Measurements from ENCODE around the gene ABCC1. TPM values are rescaled to one million over a fixed set of nuclear protein-coding genes. Genes with fewer than 3 reads are reported as not detected.

The ABCC1 gene
- total RNA-seq, 8 experiments from 2014 or later: 8.6 to 117 (median 11.9) TPM

- ATAC-seq (replicated peaks in 6 of 8): no peak
- WGBS, 10 experiments: 92 to 100% (median 100%) methylated on average over 1 to 4 of the region's 8 CpGs; no CpG with 5 or more reads in 7 of the 10 experiments
- no peak overlapping the region for H3K4me3 ChIP-seq
- no peak overlapping the region for H3K27ac ChIP-seq
- peaks cover 0 to 3% of the 10 kb centered on the region in 2 donors for H3K4me1 ChIP-seq (replicated peaks in 1 of 2)
- in situ Hi-C loops (cut with MboI; ENCODE audit: low pct_unique_long_range_greater_than_20kb in 2 of 9, low sequenced_read_pairs in 9 of 9, unreplicated experiment in 9 of 9): no loop called here
Measured at GRCh38 chr16:15993541-15993940, 44.1 kb downstream of the ABCC1 start.

DNA sequence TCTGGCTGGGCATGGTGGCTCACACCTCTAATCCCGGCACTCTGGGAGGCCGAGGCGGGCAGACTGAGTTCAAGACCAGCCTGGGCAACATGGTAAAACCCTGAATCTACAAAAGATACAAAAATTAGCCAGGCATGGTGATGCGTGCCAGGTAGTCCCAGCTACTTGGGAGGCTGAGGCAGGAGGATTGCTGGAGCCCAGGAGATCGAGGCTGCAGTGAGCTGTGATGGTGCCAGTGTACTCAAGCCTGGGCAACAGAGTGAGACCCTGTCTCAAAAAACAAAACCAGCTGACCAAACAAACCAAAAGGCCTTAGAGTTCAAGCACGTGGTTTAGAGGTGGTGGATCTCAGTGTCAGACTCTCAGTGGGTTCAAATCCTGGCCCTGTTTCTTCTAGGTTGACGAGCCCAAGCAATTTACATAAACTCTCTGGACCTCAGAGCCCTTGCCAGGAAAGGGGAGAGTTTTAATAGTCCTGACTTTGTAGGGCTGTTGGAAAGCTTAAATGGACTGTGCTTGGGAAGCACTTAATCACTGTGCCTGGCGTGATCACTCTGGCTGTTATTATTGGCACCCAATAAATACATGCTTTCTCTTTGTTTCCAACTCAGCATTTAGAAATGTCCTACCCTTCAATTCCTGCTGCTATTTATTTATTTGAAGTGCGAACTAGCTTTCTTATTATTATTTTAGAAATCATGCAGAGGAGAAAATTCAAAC, 44.7 kb downstream of the ABCC1 start:
- no peak overlapping the region for H3K4me3 ChIP-seq
- peaks cover 0 to under 1% of the 10 kb centered on the region in 2 donors for H3K4me1 ChIP-seq (replicated peaks in 1 of 2)
- H3K27ac ChIP-seq: no peak overlapping the region
- 31 to 100% (median 87%) methylated on average over 1 to 7 of the region's 9 CpGs; no CpG with 5 or more reads in 1 of the 10 experiments for WGBS, 10 experiments
- in situ Hi-C loops (cut with MboI; ENCODE audit: low pct_unique_long_range_greater_than_20kb in 2 of 9, low sequenced_read_pairs in 9 of 9, unreplicated experiment in 9 of 9): no loop called here
- ATAC-seq (replicated peaks in 6 of 8): no peak

GRCh38 chr16:15996432-15997109, 47.2 kb downstream of the ABCC1 start:
- Histone ChIP-seq H3K4me1 (replicated peaks in 1 of 2) (no peaks in the 10 kb centered on the region), H3K4me3 (no peak overlapping the region), H3K27ac (no peak overlapping the region)
- in situ Hi-C loops (cut with MboI; ENCODE audit: low pct_unique_long_range_greater_than_20kb in 2 of 9, low sequenced_read_pairs in 9 of 9, unreplicated experiment in 9 of 9): no loop called here
- 60 to 80% (median 79%) methylated on average over 1 to 7 of the region's 8 CpGs; no CpG with 5 or more reads in 5 of the 10 experiments for WGBS, 10 experiments
- ATAC-seq (replicated peaks in 6 of 8): peak in 3 of 8 experiments; percentile 22 to 34 (median 23)

- in situ Hi-C loops (cut with MboI; ENCODE audit: low pct_unique_long_range_greater_than_20kb in 2 of 9, low sequenced_read_pairs in 9 of 9, unreplicated experiment in 9 of 9): no loop called here
- ATAC-seq (replicated peaks in 6 of 8): no peak
- WGBS, 10 experiments: 100% methylated on average over 1 of the region's 1 CpG; no CpG with 5 or more reads in 4 of the 10 experiments
Measured at GRCh38 chr16:16000685-16001084, 51.3 kb downstream of the ABCC1 start.

GRCh38 chr16:16001596-16002255, 52.3 kb downstream of the ABCC1 start:
- no peak overlapping the region for H3K27ac ChIP-seq
- ATAC-seq (replicated peaks in 6 of 8): no peak
- in situ Hi-C loops (cut with MboI; ENCODE audit: low pct_unique_long_range_greater_than_20kb in 2 of 9, low sequenced_read_pairs in 9 of 9, unreplicated experiment in 9 of 9): no loop called here
- 83 to 100% (median 94%) methylated on average over 1 to 6 of the region's 6 CpGs for WGBS, 10 experiments
- no peak overlapping the region for H3K4me3 ChIP-seq
- no peaks in the 10 kb centered on the region for H3K4me1 ChIP-seq (replicated peaks in 1 of 2)

More at GRCh38 chr16:16000685-16001084, 51.3 kb downstream of the ABCC1 start:
- Histone ChIP-seq H3K4me3 (no peak overlapping the region), H3K4me1 (replicated peaks in 1 of 2) (no peaks in the 10 kb centered on the region), H3K27ac (no peak overlapping the region)

- Histone ChIP-seq H3K4me1 (replicated peaks in 1 of 2) (no peaks in the 10 kb centered on the region), H3K27ac (no peak overlapping the region), H3K4me3 (no peak overlapping the region)
- 67% methylated on average over 1 of the region's 1 CpG; no CpG with 5 or more reads in 9 of the 10 experiments for WGBS, 10 experiments
- ATAC-seq (replicated peaks in 6 of 8): no peak
- in situ Hi-C loops (cut with MboI; ENCODE audit: low pct_unique_long_range_greater_than_20kb in 2 of 9, low sequenced_read_pairs in 9 of 9, unreplicated experiment in 9 of 9): no loop called here
Measured at GRCh38 chr16:16003719-16004313, 54.4 kb downstream of the ABCC1 start.

DNA sequence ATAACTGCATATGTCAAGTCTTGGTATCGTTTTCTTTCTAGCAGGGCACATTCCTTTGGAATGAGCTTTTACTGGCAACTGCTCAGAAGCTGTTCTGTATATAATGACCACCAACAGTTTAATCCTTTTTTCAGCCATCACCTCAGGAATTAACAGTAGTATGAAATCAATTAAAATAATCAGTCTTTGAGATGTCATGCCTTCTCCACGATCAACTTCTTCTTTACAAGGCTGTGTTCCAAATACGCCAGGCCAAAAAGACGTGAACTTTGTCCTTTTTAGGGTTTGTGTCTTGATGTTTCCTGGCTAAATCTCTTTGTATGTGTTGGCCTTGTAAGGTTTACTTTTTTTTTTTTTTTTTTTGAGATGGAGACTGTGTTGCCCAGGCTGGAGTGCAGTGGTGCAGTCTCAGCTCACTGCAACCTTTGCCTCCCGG, 54.9 kb downstream of the ABCC1 start:
- Histone ChIP-seq H3K4me3 (no peak overlapping the region), H3K27ac (no peak overlapping the region), H3K4me1 (replicated peaks in 1 of 2) (no peaks in the 10 kb centered on the region)
- WGBS, 10 experiments: 25 to 92% (median 73%) methylated on average over 2 to 5 of the region's 5 CpGs
- peak in 4 of 8 experiments; percentile 15 to 74 (median 57) for ATAC-seq (replicated peaks in 6 of 8)
- in situ Hi-C loops (cut with MboI; ENCODE audit: low pct_unique_long_range_greater_than_20kb in 2 of 9, low sequenced_read_pairs in 9 of 9, unreplicated experiment in 9 of 9): no loop called here

DNA sequence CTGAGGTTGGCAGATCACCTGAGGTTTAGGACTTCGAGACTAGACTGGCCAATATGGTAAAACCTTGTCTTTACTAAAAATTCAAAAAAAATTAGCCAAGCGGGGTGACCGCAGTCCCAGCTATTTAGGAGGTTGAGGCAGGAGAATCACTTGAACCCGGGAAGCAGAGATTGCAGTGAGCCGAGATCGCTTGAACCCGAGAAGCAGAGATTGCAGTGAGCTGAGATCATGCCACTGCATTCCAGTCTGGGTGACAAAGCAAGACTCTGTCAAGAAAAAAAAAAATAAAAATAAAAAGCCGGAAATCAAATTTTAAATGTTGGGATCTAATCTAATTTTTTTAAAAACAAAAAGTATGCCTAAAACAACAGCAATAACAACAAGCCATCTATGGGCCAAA, 56.3 kb downstream of the ABCC1 start:
- 18 to 93% (median 81%) methylated on average over 1 to 8 of the region's 8 CpGs for WGBS, 10 experiments
- no peak overlapping the region for H3K27ac ChIP-seq
- ATAC-seq (replicated peaks in 6 of 8): no peak
- no peak overlapping the region for H3K4me3 ChIP-seq
- in situ Hi-C loops (cut with MboI; ENCODE audit: low pct_unique_long_range_greater_than_20kb in 2 of 9, low sequenced_read_pairs in 9 of 9, unreplicated experiment in 9 of 9): no loop called here
- H3K4me1 ChIP-seq (replicated peaks in 1 of 2): no peaks in the 10 kb centered on the region

DNA sequence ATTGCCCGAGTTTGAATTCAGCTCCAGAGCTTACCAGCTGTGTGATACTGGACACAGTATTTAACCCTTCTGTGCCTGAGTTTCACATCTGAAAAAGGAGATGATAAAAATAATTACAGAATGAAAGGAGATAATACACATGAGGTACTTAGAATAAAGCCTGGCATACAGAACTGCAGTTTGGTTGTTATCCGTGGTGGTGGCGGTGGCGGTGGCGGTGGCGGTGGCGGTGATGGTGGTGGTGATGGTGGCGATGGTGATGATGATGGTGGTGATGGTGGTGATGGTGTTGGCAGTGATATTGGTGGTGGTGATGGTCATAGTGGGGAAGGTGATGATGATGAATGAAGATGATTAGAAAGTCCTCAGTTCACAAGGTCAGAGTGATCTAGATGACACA, 57.2 kb downstream of the ABCC1 start:
- WGBS, 10 experiments: 0 to 95% (median 24%) methylated on average over 1 to 4 of the region's 8 CpGs; no CpG with 5 or more reads in 4 of the 10 experiments
- in situ Hi-C loops (cut with MboI; ENCODE audit: low pct_unique_long_range_greater_than_20kb in 2 of 9, low sequenced_read_pairs in 9 of 9, unreplicated experiment in 9 of 9): no loop called here
- ATAC-seq (replicated peaks in 6 of 8): no peak
- Histone ChIP-seq H3K4me3 (no peak overlapping the region), H3K27ac (no peak overlapping the region), H3K4me1 (replicated peaks in 1 of 2) (no peaks in the 10 kb centered on the region)

- in situ Hi-C loops (cut with MboI; ENCODE audit: low pct_unique_long_range_greater_than_20kb in 2 of 9, low sequenced_read_pairs in 9 of 9, unreplicated experiment in 9 of 9): no loop called here
- no peaks in the 10 kb centered on the region for H3K4me1 ChIP-seq (replicated peaks in 1 of 2)
- no peak for ATAC-seq (replicated peaks in 6 of 8)
- no peak overlapping the region for H3K4me3 ChIP-seq
- H3K27ac ChIP-seq: no peak overlapping the region
- WGBS, 10 experiments: 70 to 100% (median 97%) methylated on average over 1 to 7 of the region's 11 CpGs; no CpG with 5 or more reads in 3 of the 10 experiments
Measured at GRCh38 chr16:16007743-16008111, 58.3 kb downstream of the ABCC1 start.

GRCh38 chr16:16008666-16009065, 59.2 kb downstream of the ABCC1 start:
- H3K27ac ChIP-seq: no peak overlapping the region
- no peak overlapping the region for H3K4me3 ChIP-seq
- ATAC-seq (replicated peaks in 6 of 8): no peak
- in situ Hi-C loops (cut with MboI; ENCODE audit: low pct_unique_long_range_greater_than_20kb in 2 of 9, low sequenced_read_pairs in 9 of 9, unreplicated experiment in 9 of 9): no loop called here
- H3K4me1 ChIP-seq (replicated peaks in 1 of 2): no peaks in the 10 kb centered on the region
- 100% methylated on average over 1 to 2 of the region's 2 CpGs; no CpG with 5 or more reads in 3 of the 10 experiments for WGBS, 10 experiments

DNA sequence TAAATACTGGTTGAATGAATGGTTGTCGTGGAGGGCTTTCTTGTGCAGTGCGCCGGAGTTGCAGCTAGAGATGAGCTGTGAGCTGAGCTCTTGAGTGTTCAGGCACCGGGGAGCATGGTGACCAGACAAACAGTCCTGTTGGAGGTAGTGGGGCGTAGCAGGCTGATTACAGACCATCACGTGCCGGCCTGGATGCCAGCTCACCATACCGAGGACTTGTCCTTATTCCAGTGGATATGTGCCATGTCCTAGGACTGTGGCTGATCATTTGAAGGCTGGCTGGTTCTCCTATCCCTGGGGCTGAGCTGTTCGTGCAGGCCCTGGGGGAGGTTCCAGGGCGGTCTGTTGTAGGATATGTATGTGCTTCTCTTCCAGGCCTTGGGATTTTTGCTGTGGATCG, 60.0 kb downstream of the ABCC1 start:
- peak in 1 of 8 experiments; percentile 42 for ATAC-seq (replicated peaks in 6 of 8)
- Histone ChIP-seq H3K4me1 (replicated peaks in 1 of 2) (no peaks in the 10 kb centered on the region), H3K4me3 (no peak overlapping the region), H3K27ac (no peak overlapping the region)
- in situ Hi-C loops (cut with MboI; ENCODE audit: low pct_unique_long_range_greater_than_20kb in 2 of 9, low sequenced_read_pairs in 9 of 9, unreplicated experiment in 9 of 9): no loop called here
- 93 to 100% (median 96%) methylated on average over 2 to 9 of the region's 11 CpGs; no CpG with 5 or more reads in 6 of the 10 experiments for WGBS, 10 experiments

DNA sequence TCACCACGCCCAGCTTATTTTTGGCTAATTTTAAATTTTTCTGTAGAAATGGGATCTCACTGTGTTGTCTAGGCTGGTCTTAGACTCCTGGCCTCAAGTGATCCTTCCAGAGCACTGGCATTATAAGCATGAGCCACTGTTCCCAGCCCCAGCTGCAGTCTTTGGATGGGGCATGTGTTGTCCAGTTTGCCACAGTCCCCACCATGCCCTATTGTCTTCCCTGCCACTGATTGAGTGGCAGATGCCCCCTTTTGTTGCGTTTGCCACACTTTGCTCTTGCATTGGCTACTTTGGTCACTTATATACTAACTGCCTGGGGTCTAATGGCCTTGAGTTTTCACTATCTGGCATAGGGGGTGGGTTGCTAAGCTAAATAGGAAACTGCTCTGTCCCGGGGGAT, 60.8 kb downstream of the ABCC1 start:
- no peak overlapping the region for H3K27ac ChIP-seq
- no peak overlapping the region for H3K4me3 ChIP-seq
- WGBS, 10 experiments: 80 to 100% (median 100%) methylated on average over 1 to 3 of the region's 3 CpGs; no CpG with 5 or more reads in 4 of the 10 experiments
- ATAC-seq (replicated peaks in 6 of 8): no peak
- H3K4me1 ChIP-seq (replicated peaks in 1 of 2): no peaks in the 10 kb centered on the region
- in situ Hi-C loops (cut with MboI; ENCODE audit: low pct_unique_long_range_greater_than_20kb in 2 of 9, low sequenced_read_pairs in 9 of 9, unreplicated experiment in 9 of 9): loop anchor here in 1 of 9 experiments (10.0 kb wide), 1 partner anchor 65 kb away; no protein-coding TSS in a partner anchor

Measured in motor neuron (in vitro differentiated cells).